Activated CD4-positive, alpha-beta memory T cell treated with anti-CD3 and anti-CD28 coated beads for 36 hours (primary cell): Measurements from ENCODE around the gene NBDY. TPM values are rescaled to one million over a fixed set of nuclear protein-coding genes. Genes with fewer than 3 reads are reported as not detected.
"Not testable (repeated sequence)": the region's sequence is repeated elsewhere in the genome, so short reads cannot be mapped to it uniquely, and the experiment has no call there.

ENCODE experiments used
- CTCF ChIA-PET: fragments of 350-600 bp; sonication (Branson Sonifier 250); formaldehyde crosslinking; loops from one replicate; lab custom pipeline; 2021; ENCODE audit warnings: antibody characterized with exemption, inconsistent platforms; lab: Charles Lee
- POLR2A ChIA-PET: fragments of 350-600 bp; sonication (Branson Sonifier 250); formaldehyde crosslinking; loops from one replicate; lab custom pipeline; 2021; ENCODE audit warnings: antibody characterized with exemption; lab: Charles Lee
- DNase-seq: peaks from one replicate; pipeline ENCODE4 v3.0.0-alpha.2; 2020
- H3K27ac Mint-ChIP-seq: one replicate; pipeline ENCODE4 v1.8.0; 2021; ENCODE audit warnings: mixed read lengths
- H3K27me3 Mint-ChIP-seq: one replicate; pipeline ENCODE4 v1.8.0; 2021; ENCODE audit warnings: mixed read lengths
- H3K36me3 Mint-ChIP-seq: one replicate; pipeline ENCODE4 v1.8.0; 2021; ENCODE audit warnings: mixed read lengths
- H3K4me1 Mint-ChIP-seq: one replicate; pipeline ENCODE4 v1.8.0; 2021; ENCODE audit warnings: low read depth, mixed read lengths
- H3K4me3 Mint-ChIP-seq: one replicate; pipeline ENCODE4 v1.8.0; 2021; ENCODE audit warnings: mild to moderate bottlenecking, mixed read lengths
- H3K9me3 Mint-ChIP-seq: one replicate; pipeline ENCODE4 v1.8.0; 2021; ENCODE audit warnings: mixed read lengths
- intact Hi-C: fragments of 100-400 bp; cut with micrococcal nuclease; formaldehyde crosslinking; loops from one replicate; pipeline ENCODE4 v1.15.1; 2023
- total RNA-seq, 2 experiments: library from RNA; stranded (reverse); gene quantifications; one replicate each; pipeline ENCODE4 v1.2.3, GENCODE V29; 2021

Gene NBDY
- total RNA-seq: 10 to 100 TPM; 45.1 to 50.0 TPM

- Mint-ChIP-seq H3K4me3 (peak within 1 kb of the TSS; percentile 82), H3K4me1 (peaks cover 24% of the 10 kb centered on the region), H3K27ac (peak within 1 kb of the TSS; percentile 87), H3K27me3 (no peaks in the 10 kb centered on the region), H3K9me3 (no peaks in the 10 kb centered on the region), H3K36me3 (peaks cover 2% of the 10 kb centered on the region)
- ChIA-PET CTCF (interaction anchor here (1.0 to 3.9 kb wide), 4 partner anchors 34 to 447 kb away, joined by 3 to 88 read pairs (median 4); no protein-coding TSS in a partner anchor), POLR2A (interaction anchor here (1.5 to 2.3 kb wide), 2 partner anchors 165 to 496 kb away, joined by 7 to 11 read pairs; partner anchors contain the start of gene UBQLN2)
- intact Hi-C loops: loop anchor here (2.0 to 5.0 kb wide), 5 partner anchors 72 to 1922 kb away; partner anchors contain the start of gene MAGED2
- DNase-seq: peak; percentile 45
These were observed at the start of gene NBDY for GRCh38 chrX:56729152-56729850. TSS of gene NBDY (plus strand) at chrX:56729243. CDS start at chrX:56729354, 111 bp downstream.

DNA sequence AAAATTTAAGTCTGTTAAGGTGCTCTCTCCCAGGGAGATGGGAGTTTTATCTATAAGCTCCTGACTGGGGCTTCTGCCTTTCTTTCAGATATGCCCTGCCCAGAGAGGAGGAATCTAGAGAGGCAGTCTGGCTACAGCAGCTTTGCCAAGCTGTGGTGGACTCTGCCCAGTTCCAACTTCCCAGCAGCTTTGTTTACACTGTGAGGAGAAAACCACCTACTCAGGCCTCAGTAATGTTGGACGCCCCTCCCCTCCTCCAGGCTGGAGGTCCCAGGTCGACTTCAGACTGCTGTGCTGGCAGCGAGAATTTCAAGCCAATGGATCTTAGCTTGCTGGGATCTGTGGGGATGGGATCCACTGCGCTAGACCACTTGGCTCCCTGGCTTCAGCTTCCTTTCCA is 24.5 kb upstream of the NBDY start:
- H3K27ac Mint-ChIP-seq, CTCF ChIA-PET: not testable (repeated sequence)

DNA sequence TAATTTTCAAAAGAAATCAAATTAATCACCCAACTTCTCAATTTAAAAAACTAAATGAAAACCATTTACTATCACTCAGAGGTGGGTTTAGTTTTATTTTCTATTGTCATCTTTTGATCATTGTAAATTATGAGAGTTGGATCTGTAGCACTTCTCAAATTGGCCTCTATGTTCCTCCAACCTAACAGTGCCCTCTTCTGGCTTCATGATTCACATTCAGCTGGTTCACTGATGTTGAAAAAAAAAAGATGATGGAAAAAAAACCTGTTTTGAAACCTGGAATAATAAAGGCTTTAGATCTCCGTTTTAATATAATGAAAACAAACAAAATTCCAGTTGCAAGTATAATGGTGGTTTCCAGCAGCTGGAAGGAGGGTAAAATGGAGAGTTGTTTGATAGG is 2.4 kb upstream of the NBDY start:
- H3K4me3 Mint-ChIP-seq: no peak overlapping the region
- no peaks in the 10 kb centered on the region for H3K9me3 Mint-ChIP-seq
- H3K36me3 Mint-ChIP-seq: no peaks in the 10 kb centered on the region
- ChIA-PET CTCF (interaction anchor here (0.6 to 3.9 kb wide), 11 partner anchors 11 to 497 kb away, joined by 3 to 88 read pairs (median 3); no protein-coding TSS in a partner anchor), POLR2A (no interaction called here)
- no peak overlapping the region for H3K27ac Mint-ChIP-seq
- no peaks in the 10 kb centered on the region for H3K27me3 Mint-ChIP-seq
- H3K4me1 Mint-ChIP-seq: peaks cover 10% of the 10 kb centered on the region
- DNase-seq: no peak
- intact Hi-C loops: loop anchor here (1.0 to 5.0 kb wide), 5 partner anchors 264 to 1919 kb away; partner anchors contain the start of gene MAGED2

More for the DNA sequence above, 24.5 kb upstream of the NBDY start:
- peaks cover 21% of the 10 kb centered on the region for H3K9me3 Mint-ChIP-seq
- H3K36me3 Mint-ChIP-seq, POLR2A ChIA-PET, H3K4me3 Mint-ChIP-seq, DNase-seq, H3K4me1 Mint-ChIP-seq, H3K27me3 Mint-ChIP-seq, intact Hi-C loops: not testable (repeated sequence)

DNA sequence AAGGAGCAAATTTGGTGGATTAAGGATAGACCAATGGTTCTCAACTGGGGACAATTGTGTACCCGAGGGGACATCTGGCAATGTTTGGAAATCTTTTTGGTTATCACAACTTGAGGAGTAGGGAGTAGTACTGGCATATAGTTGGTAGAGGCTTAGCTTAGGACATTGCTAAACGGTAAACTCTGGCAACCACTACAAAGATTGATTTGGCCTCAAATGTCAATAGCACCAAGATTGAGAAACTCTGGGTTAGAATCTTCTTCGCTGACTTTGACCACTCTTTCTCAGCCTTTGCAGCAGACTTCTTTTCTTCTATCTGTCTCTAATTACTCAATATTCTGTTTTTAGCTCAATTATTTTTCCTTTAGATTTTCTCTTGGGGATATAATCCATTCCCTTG is 1.5 kb upstream of the NBDY start:
- Mint-ChIP-seq H3K27me3 (no peaks in the 10 kb centered on the region), H3K4me3 (no peak overlapping the region), H3K36me3 (no peaks in the 10 kb centered on the region), H3K9me3 (no peaks in the 10 kb centered on the region), H3K27ac (peak overlapping the region; percentile 2), H3K4me1 (peaks cover 16% of the 10 kb centered on the region)
- DNase-seq: no peak
- intact Hi-C loops: loop anchor here (5.0 kb wide), 3 partner anchors 265 to 1920 kb away; partner anchors contain the start of gene MAGED2
- ChIA-PET POLR2A (interaction anchor here (1.0 to 2.3 kb wide), 3 partner anchors 154 to 494 kb away, joined by 4 to 11 read pairs (median 7); partner anchors contain the start of gene UBQLN2), CTCF (interaction anchor here (0.6 to 3.9 kb wide), 11 partner anchors 9 to 1009 kb away, joined by 3 to 88 read pairs (median 4); partner anchors contain the start of gene RRAGB)

- POLR2A ChIA-PET: interaction anchor here (1.0 to 2.3 kb wide), 3 partner anchors 155 to 495 kb away, joined by 4 to 11 read pairs (median 7); partner anchors contain the start of gene UBQLN2
These were observed 722 bp upstream of the NBDY start for GRCh38 chrX:56728321-56728720.

GRCh38 chrX:56728752-56729151 is 291 bp upstream of the NBDY start:
- Mint-ChIP-seq H3K4me1 (peaks cover 24% of the 10 kb centered on the region), H3K27ac (peak overlapping the region; percentile 87), H3K9me3 (no peaks in the 10 kb centered on the region), H3K4me3 (peak overlapping the region; percentile 82), H3K36me3 (peaks cover 2% of the 10 kb centered on the region), H3K27me3 (no peaks in the 10 kb centered on the region)
- DNase-seq: peak; percentile 38
- CTCF ChIA-PET: interaction anchor here (0.9 to 3.9 kb wide), 5 partner anchors 10 to 447 kb away, joined by 3 to 88 read pairs (median 4); no protein-coding TSS in a partner anchor
- intact Hi-C loops: loop anchor here (2.0 to 5.0 kb wide), 5 partner anchors 72 to 1921 kb away; partner anchors contain the start of gene MAGED2
- POLR2A ChIA-PET: interaction anchor here (1.0 to 2.3 kb wide), 3 partner anchors 155 to 496 kb away, joined by 4 to 11 read pairs (median 7); partner anchors contain the start of gene UBQLN2

More at GRCh38 chrX:56728321-56728720, 722 bp upstream of the NBDY start:
- Mint-ChIP-seq H3K27ac (peak overlapping the region; percentile 2), H3K4me3 (peak overlapping the region; percentile 31), H3K9me3 (no peaks in the 10 kb centered on the region), H3K4me1 (peaks cover 20% of the 10 kb centered on the region), H3K27me3 (no peaks in the 10 kb centered on the region), H3K36me3 (no peaks in the 10 kb centered on the region)
- intact Hi-C loops: loop anchor here (2.0 to 5.0 kb wide), 5 partner anchors 72 to 1921 kb away; partner anchors contain the start of gene MAGED2
- CTCF ChIA-PET: interaction anchor here (0.6 to 3.9 kb wide), 7 partner anchors 9 to 446 kb away, joined by 3 to 88 read pairs (median 4); no protein-coding TSS in a partner anchor
- DNase-seq: no peak

GRCh38 chrX:56733459-56734046 is 4.5 kb downstream of the NBDY start:
- Mint-ChIP-seq H3K9me3 (no peaks in the 10 kb centered on the region), H3K4me1 (peaks cover 30% of the 10 kb centered on the region), H3K27ac (peak overlapping the region; percentile 58), H3K27me3 (no peaks in the 10 kb centered on the region), H3K36me3 (peaks cover 15% of the 10 kb centered on the region), H3K4me3 (no peak overlapping the region)
- intact Hi-C loops: loop anchor here (5.0 to 10.0 kb wide), 2 partner anchors 241 to 501 kb away; partner anchors contain the start of gene KLF8
- POLR2A ChIA-PET: interaction anchor here (0.9 kb wide), 1 partner anchor 163 kb away, joined by 3 read pairs; no protein-coding TSS in a partner anchor
- DNase-seq: peak; percentile 46
- CTCF ChIA-PET: interaction anchor here (0.6 to 2.4 kb wide), 8 partner anchors 8 to 486 kb away, joined by 3 to 25 read pairs (median 3); no protein-coding TSS in a partner anchor

- Mint-ChIP-seq H3K27me3 (no peaks in the 10 kb centered on the region), H3K9me3 (peaks cover 2% of the 10 kb centered on the region), H3K4me1 (peaks cover 34% of the 10 kb centered on the region), H3K36me3 (peaks cover 22% of the 10 kb centered on the region), H3K4me3 (no peak overlapping the region), H3K27ac (no peak overlapping the region)
- intact Hi-C loops: loop anchor here (10.0 kb wide), 1 partner anchor 239 kb away; no protein-coding TSS in a partner anchor
- CTCF ChIA-PET: interaction anchor here (0.6 kb wide), 1 partner anchor 9 kb away, joined by 3 read pairs; no protein-coding TSS in a partner anchor
- DNase-seq: no peak
- POLR2A ChIA-PET: no interaction called here
These were observed 7.2 kb downstream of the NBDY start for GRCh38 chrX:56736219-56736618.

- intact Hi-C loops: loop anchor here (10.0 kb wide), 1 partner anchor 236 kb away; no protein-coding TSS in a partner anchor
- Mint-ChIP-seq H3K27me3 (no peaks in the 10 kb centered on the region), H3K4me1 (peaks cover 31% of the 10 kb centered on the region), H3K9me3 (peaks cover 8% of the 10 kb centered on the region), H3K4me3 (no peak overlapping the region), H3K36me3 (peaks cover 35% of the 10 kb centered on the region), H3K27ac (no peak overlapping the region)
- ChIA-PET CTCF (no interaction called here), POLR2A (no interaction called here)
- no peak for DNase-seq
These were observed 9.6 kb downstream of the NBDY start for GRCh38 chrX:56738670-56739069.

DNA sequence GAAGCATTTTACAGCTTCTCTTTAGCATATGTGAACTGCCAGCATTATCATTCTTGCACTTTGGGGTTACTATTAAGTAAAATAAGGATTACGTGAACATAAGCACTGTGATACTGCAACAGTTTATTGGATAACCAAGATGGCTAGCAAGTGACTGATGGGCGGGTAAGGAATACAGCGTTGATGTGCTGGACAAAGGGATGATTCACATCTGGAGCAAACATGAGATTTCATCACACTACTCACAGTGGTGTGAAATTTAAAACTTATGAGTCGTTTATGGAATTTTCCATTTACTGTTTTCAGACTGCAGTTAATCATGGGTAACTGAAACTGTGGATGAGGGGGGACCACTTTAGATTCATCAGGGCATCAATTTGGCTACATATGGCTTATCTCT is 16.0 kb downstream of the NBDY start:
- no peak overlapping the region for H3K27ac Mint-ChIP-seq
- H3K4me3 Mint-ChIP-seq: no peak overlapping the region
- ChIA-PET CTCF (interaction anchor here (0.7 kb wide), 1 partner anchor 11 kb away, joined by 3 read pairs; no protein-coding TSS in a partner anchor), POLR2A (no interaction called here)
- no peaks in the 10 kb centered on the region for H3K27me3 Mint-ChIP-seq
- intact Hi-C loops: no loop called here
- H3K4me1 Mint-ChIP-seq: peaks cover 40% of the 10 kb centered on the region
- peaks cover 25% of the 10 kb centered on the region for H3K36me3 Mint-ChIP-seq
- peaks cover 8% of the 10 kb centered on the region for H3K9me3 Mint-ChIP-seq
- no peak for DNase-seq

- Mint-ChIP-seq H3K27ac (no peak overlapping the region), H3K36me3 (peaks cover 11% of the 10 kb centered on the region), H3K4me1 (peaks cover 44% of the 10 kb centered on the region), H3K27me3 (no peaks in the 10 kb centered on the region), H3K9me3 (peaks cover 1% of the 10 kb centered on the region), H3K4me3 (no peak overlapping the region)
- ChIA-PET CTCF (interaction anchor here (2.3 kb wide), 1 partner anchor 13 kb away, joined by 7 read pairs; no protein-coding TSS in a partner anchor), POLR2A (no interaction called here)
- intact Hi-C loops: no loop called here
- no peak for DNase-seq
These were observed 18.0 kb downstream of the NBDY start for GRCh38 chrX:56746996-56747395.
